Measurements from ENCODE around the gene CRMP1. TPM values are rescaled to one million over a fixed set of nuclear protein-coding genes. Genes with fewer than 3 reads are reported as not detected.

The CRMP1 gene
- total RNA-seq, 1 donor from 2014 or later: 1.3 TPM

GRCh38 chr4:5810151-5810550 lies 82.7 kb downstream of the CRMP1 start:
- DNase-seq (no peak), ATAC-seq (no peak)
- intact Hi-C loops (cut with micrococcal nuclease): no loop called here

- ATAC-seq (no peak), DNase-seq (no peak)
- intact Hi-C loops (cut with micrococcal nuclease): no loop called here
Measured at GRCh38 chr4:5809216-5809776, 83.6 kb downstream of the CRMP1 start.

GRCh38 chr4:5808081-5808741 lies 84.7 kb downstream of the CRMP1 start:
- DNase-seq (peak; percentile 42), ATAC-seq (peak; percentile 42)
- intact Hi-C loops (cut with micrococcal nuclease): no loop called here

GRCh38 chr4:5805270-5805669 lies 87.6 kb downstream of the CRMP1 start:
- intact Hi-C loops (cut with micrococcal nuclease): no loop called here
- DNase-seq (no peak), ATAC-seq (no peak)

- no peak for ATAC-seq
- intact Hi-C loops (cut with micrococcal nuclease): no loop called here
- no peak for DNase-seq
Measured at GRCh38 chr4:5804656-5805055, 88.2 kb downstream of the CRMP1 start.

- intact Hi-C loops (cut with micrococcal nuclease): no loop called here
Measured at GRCh38 chr4:5802565-5802964, 90.3 kb downstream of the CRMP1 start.

GRCh38 chr4:5801696-5802095 lies 91.2 kb downstream of the CRMP1 start:
- DNase-seq (no peak), ATAC-seq (no peak)
- intact Hi-C loops (cut with micrococcal nuclease): no loop called here

More at GRCh38 chr4:5802565-5802964, 90.3 kb downstream of the CRMP1 start:
- ATAC-seq: no peak
- DNase-seq: no peak

GRCh38 chr4:5800496-5800895 lies 92.4 kb downstream of the CRMP1 start:
- ATAC-seq (no peak), DNase-seq (no peak)
- intact Hi-C loops (cut with micrococcal nuclease): no loop called here

GRCh38 chr4:5799406-5799805 lies 93.5 kb downstream of the CRMP1 start:
- DNase-seq (no peak), ATAC-seq (no peak)
- intact Hi-C loops (cut with micrococcal nuclease): no loop called here

GRCh38 chr4:5798946-5799345 lies 93.9 kb downstream of the CRMP1 start:
- DNase-seq (no peak), ATAC-seq (no peak)
- intact Hi-C loops (cut with micrococcal nuclease): no loop called here

GRCh38 chr4:5798462-5798861 lies 94.4 kb downstream of the CRMP1 start:
- ATAC-seq: peak; percentile 91
- peak; percentile 77 for DNase-seq
- intact Hi-C loops (cut with micrococcal nuclease): no loop called here

- DNase-seq: no peak
- no peak for ATAC-seq
- intact Hi-C loops (cut with micrococcal nuclease): no loop called here
Measured at GRCh38 chr4:5797866-5798265, 95.0 kb downstream of the CRMP1 start.

- no peak for DNase-seq
- intact Hi-C loops (cut with micrococcal nuclease): no loop called here
- ATAC-seq: no peak
Measured at GRCh38 chr4:5796976-5797375, 95.9 kb downstream of the CRMP1 start.

GRCh38 chr4:5795580-5795979 lies 97.3 kb downstream of the CRMP1 start:
- intact Hi-C loops (cut with micrococcal nuclease): no loop called here
- no peak for ATAC-seq

GRCh38 chr4:5793514-5793913 lies 99.4 kb downstream of the CRMP1 start:
- no peak for DNase-seq
- intact Hi-C loops (cut with micrococcal nuclease): no loop called here
- ATAC-seq: no peak

More at GRCh38 chr4:5795580-5795979, 97.3 kb downstream of the CRMP1 start:
- DNase-seq: no peak

GRCh38 chr4:5791654-5792053 lies 101.2 kb downstream of the CRMP1 start:
- ATAC-seq (no peak), DNase-seq (no peak)
- intact Hi-C loops (cut with micrococcal nuclease): no loop called here

GRCh38 chr4:5790546-5790857 lies 102.4 kb downstream of the CRMP1 start:
- ATAC-seq: no peak
- no peak for DNase-seq
- intact Hi-C loops (cut with micrococcal nuclease): no loop called here

- intact Hi-C loops (cut with micrococcal nuclease): no loop called here
- ATAC-seq (no peak), DNase-seq (no peak)
Measured at GRCh38 chr4:5789141-5789540, 103.7 kb downstream of the CRMP1 start.

- DNase-seq (no peak), ATAC-seq (no peak)
- intact Hi-C loops (cut with micrococcal nuclease): no loop called here
Measured at GRCh38 chr4:5788144-5788543, 104.7 kb downstream of the CRMP1 start.

- no peak for DNase-seq
- intact Hi-C loops (cut with micrococcal nuclease): no loop called here
- no peak for ATAC-seq
Measured at GRCh38 chr4:5787311-5787710, 105.6 kb downstream of the CRMP1 start.
